Right ventricle myocardium inferior (tissue), 1 donor: ENCODE measurements around the gene CCDC144A. TPM values are rescaled to one million over a fixed set of nuclear protein-coding genes. Genes with fewer than 3 reads are reported as not detected.
"Not testable (repeated sequence)": the region's sequence is repeated elsewhere in the genome, so short reads cannot be mapped to it uniquely, and the experiment has no call there.

ENCODE experiments used
- ATAC-seq: fragments of 200-7000 bp; cut with Tn5 transposase; one replicate; pipeline ENCODE4 v1.9.1; 2020; ENCODE audit warnings: mild to moderate bottlenecking, moderate library complexity
- DNase-seq: peaks from one replicate; pipeline ENCODE4 v3.0.0; 2021; ENCODE audit errors: missing footprints
- intact Hi-C: fragments of 100-400 bp; cut with DNase I; formaldehyde crosslinking; loops from one replicate; pipeline ENCODE4 v1.11.0; 2022
- total RNA-seq: library from RNA; stranded (reverse); fragmentation: NEBNext Ultra II Directional; extraction: Animal tissue kit (Norgen Biotek cat#: 25700); gene quantifications from one replicate; pipeline ENCODE4 v1.2.1, GENCODE V29; 2021
- donor health status: DM: no; HTN: yes; CAD: no; lungs with severe emphysema.

CCDC144A gene
- total RNA-seq, 1 donor from 2014 or later: 1.5 TPM

DNA sequence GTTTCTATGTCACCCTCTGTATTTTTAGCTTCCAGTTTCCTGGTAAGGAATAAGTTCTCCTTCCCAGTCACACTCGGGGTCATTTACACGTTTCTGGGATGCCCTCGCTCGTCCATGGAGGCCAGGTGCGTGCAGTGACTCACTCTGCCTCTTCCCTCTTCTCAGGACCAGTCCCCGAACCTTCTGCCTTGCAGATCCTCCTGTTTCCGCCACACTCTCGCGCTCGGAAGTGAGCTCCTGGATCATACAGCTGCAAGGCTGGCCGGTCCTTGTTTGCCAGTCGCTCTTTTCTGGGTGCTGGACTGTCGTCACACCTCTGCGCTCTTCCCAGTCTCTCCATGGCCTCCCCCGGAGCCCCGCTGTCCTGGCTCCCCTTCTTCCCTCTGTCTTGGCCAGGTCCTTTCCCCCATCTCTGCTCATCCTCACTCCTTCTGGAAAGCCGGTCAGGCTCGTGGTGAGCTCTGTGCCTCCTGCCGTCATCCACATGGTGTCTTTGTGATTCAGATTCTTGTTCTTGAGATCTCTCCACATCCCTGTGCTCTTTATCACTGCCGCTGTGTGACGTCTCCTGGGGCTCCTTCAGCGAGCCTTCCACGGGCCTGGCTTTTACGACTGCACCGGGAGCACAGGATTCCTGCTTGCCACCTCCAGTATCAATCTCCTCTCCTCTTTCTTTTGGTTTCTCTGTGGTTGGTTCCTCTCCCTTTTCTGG lies 55.6 kb downstream of the CCDC144A start:
- intact Hi-C loops, DNase-seq, ATAC-seq: not testable (repeated sequence)

DNA sequence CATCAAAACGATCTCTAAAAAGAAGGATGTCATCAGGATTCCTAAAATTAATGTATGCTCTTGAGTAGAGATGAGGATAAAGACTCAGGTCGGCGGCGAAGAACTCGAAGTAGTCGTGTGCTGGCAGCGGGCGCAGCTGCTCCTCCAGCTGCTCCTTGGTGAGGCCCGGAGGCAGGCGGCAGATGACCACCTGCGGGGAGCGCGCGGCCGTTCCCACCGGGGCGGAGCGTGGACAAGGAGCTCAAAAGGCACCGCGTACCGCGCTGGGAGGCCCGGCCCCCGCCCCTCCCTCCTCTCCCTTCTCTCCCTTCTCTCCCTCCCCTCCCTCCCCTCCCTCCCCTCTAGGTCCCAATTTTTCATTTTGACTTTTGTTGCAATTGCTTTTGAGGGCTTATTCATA lies 56.5 kb downstream of the CCDC144A start:
- DNase-seq, intact Hi-C loops: not testable (repeated sequence)
- ATAC-seq: peak; percentile 39

DNA sequence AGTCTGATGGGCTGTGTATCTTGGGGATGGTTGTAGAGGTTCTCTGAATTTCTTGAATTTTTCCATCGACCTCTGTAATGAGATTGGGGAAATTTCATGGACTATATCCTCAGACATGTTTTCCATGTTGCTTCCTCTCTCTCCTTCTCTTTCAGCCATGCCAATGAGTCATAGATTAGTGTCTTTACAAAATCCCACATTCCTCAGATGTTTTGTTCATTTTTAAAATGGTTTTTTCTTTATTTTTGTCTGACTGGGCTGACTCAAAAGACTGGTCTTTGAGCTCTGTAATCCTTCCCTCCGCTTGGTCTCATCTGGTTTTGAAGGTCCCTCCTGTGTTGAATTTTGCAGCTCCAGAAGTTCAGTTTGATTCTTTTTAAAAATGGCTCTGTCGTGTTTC lies 60.5 kb downstream of the CCDC144A start:
- ATAC-seq, DNase-seq, intact Hi-C loops: not testable (repeated sequence)

DNA sequence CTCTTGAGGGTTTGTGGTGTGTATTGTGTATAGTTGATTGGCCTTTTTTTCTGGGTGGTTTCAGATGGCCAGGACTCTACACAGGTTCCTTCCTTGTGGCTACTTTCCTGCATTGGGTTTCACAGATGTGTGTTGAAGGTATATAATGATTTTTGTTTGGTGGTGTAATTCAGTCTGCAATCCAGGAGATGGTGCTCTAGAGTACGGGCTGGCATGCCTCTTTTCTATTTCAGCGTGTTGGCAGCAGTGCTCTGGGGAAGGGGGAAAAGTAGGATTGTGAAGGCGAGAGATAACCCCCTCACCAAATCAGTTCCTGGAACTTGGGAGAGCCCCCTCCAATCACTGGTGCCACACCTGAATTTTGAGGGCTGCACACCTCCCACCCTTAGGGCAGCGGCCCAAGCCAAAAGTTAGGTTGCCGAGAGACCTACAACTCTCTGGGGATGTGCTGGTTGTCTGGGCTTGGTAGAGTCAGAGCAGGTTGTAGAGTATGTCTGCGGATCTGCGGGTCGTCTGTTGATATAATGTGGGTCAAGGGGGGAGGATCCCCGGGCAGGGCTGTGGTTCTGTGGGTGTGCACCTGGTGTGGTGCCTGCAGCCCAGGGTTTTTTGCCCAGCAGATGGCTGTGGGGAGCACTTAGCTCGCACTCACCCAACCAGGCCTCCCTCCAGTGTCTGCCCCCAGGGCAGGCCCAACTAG lies 61.3 kb downstream of the CCDC144A start:
- DNase-seq, intact Hi-C loops, ATAC-seq: not testable (repeated sequence)

DNA sequence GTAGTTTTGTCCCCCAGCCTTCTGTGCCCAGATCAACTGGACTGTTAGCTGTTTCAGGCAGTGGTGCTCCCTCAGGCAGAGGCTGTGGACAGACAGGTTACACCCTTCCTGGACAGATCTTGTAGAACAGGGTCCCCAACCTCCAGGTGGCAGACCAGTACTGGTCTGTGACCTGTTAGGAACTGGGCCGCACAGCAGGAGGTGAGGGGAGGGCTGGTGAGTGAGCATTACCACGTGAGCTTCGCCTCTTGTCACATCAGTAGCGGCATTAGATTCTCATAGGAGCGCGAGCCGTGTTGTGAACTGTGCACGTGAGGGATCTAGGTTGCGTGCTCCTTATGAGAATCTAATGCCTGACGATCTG lies 61.9 kb downstream of the CCDC144A start:
- peak; percentile 23 for ATAC-seq
- DNase-seq, intact Hi-C loops: not testable (repeated sequence)

DNA sequence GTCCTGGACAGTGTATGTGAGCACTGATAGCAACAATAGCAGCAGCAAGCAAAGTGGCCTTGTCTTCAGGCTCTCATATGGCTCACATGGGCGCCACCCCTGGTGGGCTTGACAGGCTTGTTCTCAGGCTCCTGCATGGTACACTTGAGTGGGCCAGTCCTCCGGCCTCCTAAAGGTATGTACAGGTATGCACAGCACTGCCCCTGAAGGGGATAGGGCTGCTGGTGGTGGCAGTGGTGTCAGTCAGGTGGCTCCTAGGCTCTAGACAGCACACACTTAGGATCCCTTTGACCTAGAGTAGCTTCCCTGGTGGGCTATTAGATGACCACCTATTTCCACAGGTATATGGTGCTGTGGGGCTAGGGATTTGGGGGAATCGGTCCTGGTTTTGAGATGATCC lies 67.5 kb downstream of the CCDC144A start:
- intact Hi-C loops, DNase-seq: not testable (repeated sequence)
- ATAC-seq: peak; percentile 23

DNA sequence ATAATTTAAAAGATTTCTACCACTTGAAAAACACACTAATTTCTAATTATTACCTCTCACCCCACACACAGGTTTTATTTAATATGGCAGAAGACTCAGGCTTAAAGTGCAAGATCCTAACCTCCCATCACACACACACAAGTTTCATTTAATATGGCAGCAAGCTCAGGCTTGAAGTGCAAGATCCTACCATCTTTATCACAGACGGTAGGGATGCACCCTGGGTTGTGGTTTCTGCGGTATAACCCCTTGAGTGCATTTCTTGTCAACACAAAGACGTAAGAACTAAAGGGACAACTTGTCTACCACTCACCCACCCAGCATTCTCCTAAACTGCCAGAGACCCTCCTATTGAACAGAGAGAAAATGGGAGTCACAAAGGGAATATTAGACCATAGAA lies 68.1 kb downstream of the CCDC144A start:
- ATAC-seq, intact Hi-C loops: not testable (repeated sequence)

DNA sequence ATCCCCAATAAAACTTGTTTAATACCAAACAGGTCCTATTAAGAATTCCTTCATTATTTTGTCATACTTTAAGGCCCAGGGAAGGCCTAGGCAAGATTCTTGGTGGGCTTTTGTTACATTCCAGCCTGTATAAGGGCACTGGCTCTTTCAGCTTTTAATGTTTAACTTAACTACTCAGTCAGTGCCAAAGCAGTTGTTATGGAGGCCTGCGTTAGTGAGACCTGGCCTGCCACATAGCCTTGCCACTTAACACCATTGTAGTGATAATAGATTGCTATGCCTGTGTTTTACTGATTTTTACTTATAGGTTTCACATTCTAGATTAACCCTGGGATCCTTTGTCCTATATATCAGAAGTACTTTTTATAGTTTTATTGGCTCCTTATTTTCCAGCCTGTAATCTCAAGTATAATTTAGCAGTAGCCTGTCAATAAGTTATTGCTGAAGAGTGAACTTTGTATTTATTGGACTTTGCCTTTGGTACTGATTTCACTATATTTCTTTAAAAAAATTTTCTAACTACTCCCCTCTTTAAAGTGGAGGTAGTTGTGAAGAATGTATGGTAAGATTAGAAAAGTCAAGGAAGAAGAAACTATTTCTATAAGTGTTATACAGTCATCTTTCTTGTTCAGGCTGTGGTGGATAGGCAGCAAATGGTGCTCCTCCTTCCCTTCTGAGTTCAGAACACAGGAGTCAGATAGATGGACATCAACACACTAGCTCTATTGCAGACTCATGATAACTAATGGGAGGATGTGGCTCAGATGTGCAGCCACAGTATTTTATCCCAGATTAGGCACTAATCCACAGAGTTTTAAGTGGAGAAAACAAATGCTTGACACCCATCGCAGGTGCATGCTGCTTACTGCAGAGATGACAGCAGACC lies 78.5 kb downstream of the CCDC144A start:
- ATAC-seq, intact Hi-C loops, DNase-seq: not testable (repeated sequence)

More for the DNA sequence above, 68.1 kb downstream of the CCDC144A start:
- DNase-seq: not testable (repeated sequence)

DNA sequence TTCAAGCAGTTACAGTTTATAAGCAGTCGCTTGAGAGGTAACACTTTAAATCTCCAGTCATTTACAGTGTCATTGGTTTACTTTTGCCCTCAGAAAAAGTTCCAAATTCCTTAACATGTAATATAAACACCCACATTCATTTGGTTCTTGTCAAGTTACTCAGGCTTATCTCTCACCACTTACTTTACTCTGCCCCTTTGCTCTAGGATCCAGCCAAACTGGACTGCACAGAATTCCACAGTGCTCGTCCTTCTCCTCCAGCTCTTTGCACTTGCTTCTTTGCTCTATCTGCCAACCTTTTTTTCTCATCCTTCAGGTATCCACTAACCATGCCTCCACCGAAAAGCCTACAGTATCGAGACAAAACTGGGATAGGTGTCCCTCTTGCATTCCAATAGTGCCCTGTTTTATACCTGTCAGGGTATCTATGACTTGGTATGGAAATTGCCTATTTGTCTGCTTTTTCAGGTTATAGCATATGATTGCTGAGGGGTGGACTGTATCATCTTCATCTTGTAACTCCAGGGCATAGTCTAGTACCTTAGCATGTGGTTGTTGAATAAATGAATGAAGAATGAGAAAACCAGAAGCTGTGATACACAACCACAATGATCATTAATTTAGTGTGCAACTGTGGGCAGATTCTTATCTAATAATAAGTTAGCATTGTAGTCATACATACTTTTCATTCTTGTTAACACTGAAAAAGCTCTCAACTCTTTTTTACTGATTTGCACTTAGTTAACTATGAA lies 82.5 kb downstream of the CCDC144A start:
- DNase-seq, intact Hi-C loops, ATAC-seq: not testable (repeated sequence)

DNA sequence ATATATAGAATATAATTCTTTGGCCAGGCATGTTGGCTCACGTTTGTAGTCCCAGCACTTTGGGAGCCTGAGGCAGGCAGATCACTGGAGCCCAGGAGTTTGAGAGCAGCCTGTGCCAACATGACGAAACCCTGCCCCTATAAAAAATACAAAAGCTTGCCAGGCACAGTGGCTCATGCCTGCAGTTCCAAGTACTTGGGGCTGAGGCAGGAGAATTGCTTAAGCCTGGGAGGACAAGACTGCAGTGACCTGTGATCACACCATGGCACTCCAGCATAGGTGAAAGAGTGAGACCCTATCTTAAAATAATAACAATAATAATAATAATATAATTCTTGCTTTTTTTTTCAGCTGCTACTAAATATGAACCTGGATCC lies 83.1 kb downstream of the CCDC144A start:
- DNase-seq, intact Hi-C loops: not testable (repeated sequence)
- ATAC-seq: peak; percentile 62

DNA sequence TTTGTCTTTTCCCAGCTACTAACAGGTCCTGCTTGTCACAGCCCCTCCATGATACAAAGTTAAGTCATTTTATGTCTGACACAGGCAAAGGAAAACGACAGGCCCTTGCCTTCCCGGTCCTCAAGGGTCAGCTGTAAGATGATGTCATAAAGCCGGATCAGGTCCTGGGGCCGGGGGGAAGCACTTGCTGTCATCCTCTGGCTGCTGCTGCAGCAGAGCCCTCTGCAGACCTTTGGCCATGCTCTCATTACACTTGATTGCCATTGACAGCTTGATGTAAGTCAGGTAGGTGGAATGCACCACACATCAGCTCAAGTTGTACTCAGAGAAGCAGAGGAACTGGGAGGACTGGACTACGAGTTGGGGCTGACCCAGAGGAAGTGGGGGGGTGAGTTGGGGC lies 97.8 kb downstream of the CCDC144A start:
- DNase-seq, ATAC-seq, intact Hi-C loops: not testable (repeated sequence)

DNA sequence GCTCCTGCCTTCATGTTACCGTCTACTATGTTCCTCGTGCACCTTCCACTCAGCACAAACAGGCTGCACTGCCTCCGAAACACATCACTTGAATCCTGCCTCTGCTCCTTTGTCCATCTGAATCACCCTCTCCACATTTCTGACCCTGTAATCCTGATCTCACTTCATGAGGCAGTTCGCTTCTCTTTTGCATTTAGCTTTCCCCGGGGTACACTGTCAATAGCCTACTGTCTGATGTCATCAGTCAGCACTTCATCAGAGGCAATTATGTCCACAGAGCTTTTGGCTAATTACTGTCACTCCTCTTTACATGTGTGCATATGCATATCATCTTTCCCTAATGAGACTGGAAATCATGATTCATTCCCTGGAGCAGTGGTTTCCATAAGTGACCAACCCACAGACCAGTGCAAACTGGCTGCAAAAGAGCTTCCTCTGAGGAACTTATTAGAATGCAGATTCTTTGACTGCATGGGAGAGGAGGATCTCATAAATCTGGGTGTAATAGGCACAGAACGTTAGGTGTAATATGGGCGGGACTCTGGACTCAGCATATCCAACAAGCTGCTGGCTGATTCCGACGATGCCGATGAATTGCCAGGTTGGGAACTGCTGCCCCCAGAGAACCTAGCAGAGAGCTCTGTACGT lies 99.0 kb downstream of the CCDC144A start:
- DNase-seq, intact Hi-C loops, ATAC-seq: not testable (repeated sequence)

DNA sequence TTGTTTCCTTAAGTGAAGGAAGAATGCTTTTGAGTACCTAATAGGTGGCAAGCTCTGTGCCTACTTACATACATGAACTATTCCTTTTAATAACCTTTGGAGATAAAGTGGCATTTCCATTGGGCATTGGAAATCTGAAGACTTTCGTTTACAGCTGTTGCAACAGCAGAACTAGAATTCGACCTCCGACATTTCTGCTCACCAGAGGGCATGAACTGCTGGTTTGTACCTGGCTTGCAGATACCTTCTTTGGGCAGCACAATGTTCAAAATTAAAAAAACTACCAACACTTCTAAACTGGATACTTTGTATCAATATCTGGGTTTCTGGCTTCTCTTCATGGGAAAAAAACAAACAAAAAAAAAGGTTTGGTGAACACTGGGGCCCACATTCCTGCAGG lies 99.6 kb downstream of the CCDC144A start:
- not testable (repeated sequence) for DNase-seq

DNA sequence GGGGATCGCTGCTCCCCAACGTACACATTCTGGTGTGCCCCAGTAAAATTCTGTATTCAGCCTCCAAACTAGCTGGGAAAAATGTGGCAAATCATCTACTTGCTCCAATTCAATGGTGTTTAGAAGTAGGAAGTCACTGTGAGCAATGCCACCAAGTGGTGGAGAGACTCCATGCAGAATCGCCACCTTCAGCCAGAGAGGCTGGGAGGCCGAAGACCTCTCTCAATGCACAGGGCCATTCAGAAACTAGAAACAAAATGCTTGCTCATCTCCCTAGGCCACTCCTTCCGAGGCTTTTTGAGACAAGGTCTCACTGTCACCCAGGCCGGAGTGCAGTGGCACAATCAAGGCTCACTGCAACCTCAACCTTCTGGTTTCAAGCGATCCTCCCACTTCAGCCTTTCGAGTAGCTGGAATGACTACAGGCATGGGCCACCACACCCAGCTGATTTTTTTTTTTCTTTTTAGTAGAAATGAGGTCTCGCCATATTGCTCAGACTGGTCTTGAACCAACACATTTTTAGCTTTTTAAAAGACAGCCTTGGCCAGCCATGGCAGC lies 100.4 kb downstream of the CCDC144A start:
- intact Hi-C loops, ATAC-seq: not testable (repeated sequence)

More for the DNA sequence above, 99.6 kb downstream of the CCDC144A start:
- intact Hi-C loops, ATAC-seq: not testable (repeated sequence)

DNA sequence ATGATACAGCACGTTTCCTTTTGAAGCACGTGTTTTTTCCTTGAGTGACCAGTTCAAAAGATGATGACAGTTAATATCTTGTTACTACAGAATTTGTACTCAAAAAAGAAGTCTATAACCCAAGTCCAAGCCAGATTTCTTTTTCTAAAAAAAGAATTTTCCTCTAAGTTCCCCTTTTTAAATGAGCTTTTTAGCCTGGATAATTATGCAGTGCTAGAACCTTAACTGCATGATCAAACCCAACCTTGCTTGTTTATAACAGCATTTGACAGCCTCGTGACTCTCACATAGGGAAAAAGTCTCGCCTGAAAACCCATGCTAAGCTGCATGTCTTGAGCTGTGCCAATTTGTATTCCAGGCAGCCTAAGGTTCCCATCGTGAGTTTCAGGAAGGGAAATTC lies 104.2 kb downstream of the CCDC144A start:
- DNase-seq, ATAC-seq, intact Hi-C loops: not testable (repeated sequence)

More for the DNA sequence above, 100.4 kb downstream of the CCDC144A start:
- DNase-seq: not testable (repeated sequence)

DNA sequence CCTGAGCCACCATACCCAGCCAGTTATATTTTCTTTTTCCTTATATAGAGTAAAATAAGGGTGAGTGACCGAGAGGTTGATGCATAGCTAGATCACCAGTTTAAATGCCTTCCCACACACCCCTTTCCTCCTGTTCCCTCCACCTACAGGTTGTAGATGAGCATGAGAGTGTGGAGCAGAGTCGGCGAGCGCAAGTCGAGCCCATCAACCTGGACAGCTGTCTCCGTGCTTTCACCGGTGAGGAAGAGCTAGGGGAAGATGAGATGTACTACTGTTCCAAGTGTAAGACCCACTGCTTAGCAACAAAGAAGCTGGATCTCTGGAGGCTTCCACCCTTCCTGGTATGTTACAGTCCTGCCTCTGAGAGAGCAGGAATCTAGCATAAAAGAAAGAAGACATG lies 105.9 kb downstream of the CCDC144A start:
- DNase-seq, ATAC-seq, intact Hi-C loops: not testable (repeated sequence)

DNA sequence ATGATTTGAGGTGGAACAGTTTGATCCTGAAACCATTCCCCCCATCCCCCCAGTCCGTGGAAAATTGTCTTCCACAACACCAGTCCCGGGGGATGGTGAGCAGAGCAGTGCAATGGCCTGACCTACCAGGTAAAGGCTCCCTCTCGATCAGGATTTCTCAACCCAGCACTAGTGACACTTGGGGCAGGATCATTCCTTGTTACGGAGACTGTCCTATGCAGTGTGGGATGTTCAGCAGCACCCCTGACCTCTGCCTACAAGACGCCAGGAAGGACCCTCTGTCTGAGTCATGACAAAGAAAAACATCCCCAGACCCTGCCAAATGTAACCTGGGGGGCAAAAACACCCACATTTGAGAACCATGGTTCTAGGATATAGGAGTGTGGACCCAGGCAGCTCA lies 114.8 kb downstream of the CCDC144A start:
- DNase-seq, ATAC-seq, intact Hi-C loops: not testable (repeated sequence)
